SK-N-SH (cell line): ENCODE measurements around the gene SLC7A8. TPM values are rescaled to one million over a fixed set of nuclear protein-coding genes. Genes with fewer than 3 reads are reported as not detected.

ENCODE experiments used
- CTCF ChIA-PET: fragments of 300-600, 350-600 bp; formaldehyde crosslinking; extraction: SDS; loops from one replicate; lab custom pipeline; 2021; lab: Yijun Ruan, JAX
- POLR2A ChIA-PET: fragments of 350-600 bp; sonication (Branson Sonifier 250); formaldehyde crosslinking; extraction: SDS; loops from one replicate; lab custom pipeline; 2020; ENCODE audit warnings: antibody characterized with exemption, inconsistent platforms; lab: Yijun Ruan, JAX
- DNase-seq: peaks from one replicate; pipeline ENCODE4 v3.0.0; 2012
- H2AFZ ChIP-seq: fragments of 200-600 bp; sonication (generic); 2 replicates; pipeline ENCODE4 v1.8.1; 2016; ENCODE audit warnings: antibody characterized with exemption, mild to moderate bottlenecking, low read depth
- H3F3A ChIP-seq: fragments of 200-600 bp; sonication (generic); replicated peaks from 2 replicates; pipeline ENCODE3; 2016; ENCODE audit warnings: antibody characterized with exemption, mild to moderate bottlenecking; ENCODE audit not compliant: insufficient read depth
- H3K27ac ChIP-seq, 2 experiments: fragments of 200-500 bp in 1 of 2; fragments of 200-600 bp in 1 of 2; sonication (Bioruptor generic) in 1 of 2; sonication (generic), shearing (Covaris generic) in 1 of 2; 2 replicates each; pipeline versions ENCODE4 v1.5.1 to v1.6.1; 2014 to 2016; ENCODE audit warnings: low read depth in 2 of 2, inconsistent platforms in 1 of 2, low read length in 1 of 2, mild to moderate bottlenecking in 1 of 2, mixed read lengths in 1 of 2
- H3K27me3 ChIP-seq: fragments of 200-600 bp; sonication (generic), shearing (Covaris generic); 2 replicates; pipeline ENCODE4 v1.6.1; 2016; ENCODE audit warnings: mixed run types; ENCODE audit not compliant: insufficient read depth
- H3K36me3 ChIP-seq, 2 experiments: fragments of 200-500 bp in 1 of 2; fragments of 200-600 bp in 1 of 2; sonication (Bioruptor generic) in 1 of 2; sonication (generic) in 1 of 2; replicated peaks in 1 of 2; 2 replicates each; pipeline versions ENCODE3 to v1.5.1; 2014 to 2016; ENCODE audit warnings: low read length in 1 of 2, mild to moderate bottlenecking in 1 of 2; ENCODE audit not compliant: insufficient read depth in 2 of 2, control insufficient read depth in 1 of 2
- H3K4me1 ChIP-seq, 2 experiments: fragments of 200-500 bp in 1 of 2; fragments of 200-600 bp in 1 of 2; sonication (Bioruptor generic) in 1 of 2; sonication (generic), shearing (Covaris generic) in 1 of 2; 2 replicates each; pipeline versions ENCODE4 v1.5.1 to v1.6.1; 2014 to 2016; ENCODE audit warnings: low read depth in 1 of 2, low read length in 1 of 2, mixed run types in 1 of 2; ENCODE audit not compliant: insufficient read depth in 2 of 2, control insufficient read depth in 1 of 2
- H3K4me2 ChIP-seq: fragments of 200-600 bp; sonication (generic), shearing (Covaris generic); 2 replicates; pipeline ENCODE4 v1.6.1; 2017; ENCODE audit warnings: mixed run types
- H3K4me3 ChIP-seq, 2 experiments: fragments of 200-500 bp in 1 of 2; fragments of 200-600 bp in 1 of 2; sonication (Bioruptor generic) in 1 of 2; sonication (generic), shearing (Covaris generic) in 1 of 2; 2 replicates each; pipeline versions ENCODE4 v1.5.1 to v1.8.1; 2014 to 2016; ENCODE audit warnings: low read depth in 2 of 2, inconsistent platforms in 1 of 2, low read length in 1 of 2, mild to moderate bottlenecking in 1 of 2, mixed read lengths in 1 of 2, moderate library complexity in 1 of 2
- H3K79me2 ChIP-seq: fragments of 200-600 bp; sonication (generic); 2 replicates; pipeline ENCODE4 v1.8.1; 2017; ENCODE audit warnings: mild to moderate bottlenecking; ENCODE audit not compliant: insufficient read depth
- H3K9ac ChIP-seq: fragments of 200-600 bp; sonication (generic); 2 replicates; pipeline ENCODE4 v1.6.1; 2017; ENCODE audit warnings: mixed run types
- H3K9me2 ChIP-seq: fragments of 200-600 bp; sonication (generic); 2 replicates; pipeline ENCODE4 v1.6.1; 2017; ENCODE audit warnings: mixed run types
- H3K9me3 ChIP-seq: fragments of 200-600 bp; sonication (generic); 2 replicates; pipeline ENCODE4 v1.6.1; 2017; ENCODE audit warnings: mixed run types, mild to moderate bottlenecking, moderate library complexity
- H4K20me1 ChIP-seq: fragments of 200-600 bp; sonication (generic); 2 replicates; pipeline ENCODE4 v1.6.1; 2017; ENCODE audit warnings: mild to moderate bottlenecking, mixed run types; ENCODE audit not compliant: insufficient read depth
- CHD2 ChIP-seq: fragments of 150-350 bp; IDR thresholded peaks from 2 replicates; pipeline ENCODE4 v1.6.1; 2018; ENCODE audit warnings: low read length; ENCODE audit not compliant: partially characterized antibody
- ELF1 ChIP-seq: IDR thresholded peaks from 2 replicates; pipeline ENCODE4 v1.4.0; 2012
- EP300 ChIP-seq, 2 experiments: IDR thresholded peaks; 2 replicates each; pipeline versions ENCODE4 v1.4.0 to v1.6.1; 2012; ENCODE audit warnings: borderline replicate concordance in 1 of 2, low read depth in 1 of 2, low read length in 1 of 2
- EZH2phosphoT487 ChIP-seq: fragments of 200-600 bp; sonication (generic); IDR thresholded peaks from 2 replicates; pipeline ENCODE4 v1.6.1; 2017; ENCODE audit warnings: low read depth, mixed run types, mild to moderate bottlenecking, antibody characterized with exemption, moderate library complexity, borderline replicate concordance
- FOSL2 ChIP-seq: IDR thresholded peaks from 2 replicates; pipeline ENCODE4 v1.4.0; 2012; ENCODE audit warnings: low read depth, mild to moderate bottlenecking, moderate library complexity, borderline replicate concordance
- FOXJ3 ChIP-seq: sonication (generic); formaldehyde crosslinking; IDR thresholded peaks from 2 replicates; pipeline ENCODE4 v1.5.1; 2020; ENCODE audit warnings: mild to moderate bottlenecking, missing genetic modification reagents
- GATA2 ChIP-seq: sonication (generic); formaldehyde crosslinking; IDR thresholded peaks from 2 replicates; pipeline ENCODE4 v1.5.0; 2020; ENCODE audit warnings: mild to moderate bottlenecking, missing genetic modification reagents
- IRF3 ChIP-seq: fragments of 150-350 bp; IDR thresholded peaks from 2 replicates; pipeline ENCODE4 v1.6.1; 2016; ENCODE audit warnings: mild to moderate bottlenecking, low read depth, low read length
- JUND ChIP-seq: IDR thresholded peaks from 2 replicates; pipeline ENCODE4 v1.4.0; 2012
- MEF2A ChIP-seq: IDR thresholded peaks from 2 replicates; pipeline ENCODE4 v1.4.0; 2012; ENCODE audit warnings: low read depth, borderline replicate concordance
- MXI1 ChIP-seq: IDR thresholded peaks from 2 replicates; pipeline ENCODE4 v1.6.1; 2012; ENCODE audit warnings: mild to moderate bottlenecking, low read depth, low read length, improper control_type of control experiment
- NFIC ChIP-seq: IDR thresholded peaks from 2 replicates; pipeline ENCODE4 v1.4.0; 2012; ENCODE audit warnings: borderline replicate concordance
- RAD21 ChIP-seq: IDR thresholded peaks from 2 replicates; pipeline ENCODE4 v1.6.1; 2012; ENCODE audit warnings: mild to moderate bottlenecking, low read length
- RFX5 ChIP-seq: IDR thresholded peaks from 2 replicates; pipeline ENCODE4 v1.6.1; 2012; ENCODE audit warnings: mild to moderate bottlenecking, improper control_type of control experiment, low read length
- SIN3A ChIP-seq: IDR thresholded peaks from 2 replicates; pipeline ENCODE4 v1.6.1; 2012; ENCODE audit warnings: low read depth, mild to moderate bottlenecking, low read length, moderate library complexity, borderline replicate concordance
- TCF12 ChIP-seq: IDR thresholded peaks from 2 replicates; pipeline ENCODE4 v1.4.0; 2012
- TEAD4 ChIP-seq: IDR thresholded peaks from 2 replicates; pipeline ENCODE4 v1.4.0; 2012; ENCODE audit warnings: mild to moderate bottlenecking, borderline replicate concordance; ENCODE audit not compliant: insufficient read depth
- YY1 ChIP-seq: IDR thresholded peaks from 2 replicates; pipeline ENCODE4 v1.4.0; 2012; ENCODE audit warnings: low read depth, mild to moderate bottlenecking
- WGBS: methylation state at CpG from one replicate; pipeline ENCODE4 v1.1.6; 2017; ENCODE audit warnings: low lambda C conversion rate; 5-methylcytosine and 5-hydroxymethylcytosine counted together
- polyA plus RNA-seq, 3 experiments: library from polyadenylated mRNA; depleted of rRNA; stranded (reverse); fragments of >200 nt; gene quantifications; 2 replicates each; pipeline ENCODE4 v1.2.3, GENCODE V29; 2012

SLC7A8 gene
- polyA plus RNA-seq, 1 of the 3 experiments (the other 2 are of a cell fraction), result 1.4 TPM

GRCh38 chr14:23145794-23146350 lies 37.6 kb downstream of the SLC7A8 start:
- H3K36me3 ChIP-seq, result no peaks in the 10 kb centered on the region
- no peaks in the 10 kb centered on the region for H3K9me2 ChIP-seq
- peaks cover 7% of the 10 kb centered on the region; the same call in 1 of the 2 replicates for H3K27me3 ChIP-seq
- CTCF ChIA-PET, result interaction anchor here (1.4 kb wide), 1 partner anchor 10 kb away, joined by 3 read pairs; no protein-coding TSS in a partner anchor
- H4K20me1 ChIP-seq, result no peaks in the 10 kb centered on the region
- no peaks in the 10 kb centered on the region for H3F3A ChIP-seq
- no peak overlapping the region for H2AFZ ChIP-seq
- no peak for DNase-seq
- TF ChIP-seq FOSL2 (no peak), JUND (no peak), EP300 (IDR thresholded peaks at IDR 0.05; ENCODE audit: borderline replicate concordance in 1 of 2, low read depth in 1 of 2, low read length in 1 of 2) (no peak), RFX5 (no peak), FOXJ3 (CRISPR knock-in tag) (no peak)
- 50% methylated on average over 4 of the region's 4 CpGs for WGBS
- H3K4me1 ChIP-seq, result no peaks in the 10 kb centered on the region; a peak in 1 of 4 replicates
- POLR2A ChIA-PET, result no interaction called here
- H3K4me3 ChIP-seq, result no peak overlapping the region
- H3K9ac ChIP-seq, result no peak overlapping the region
- no peak overlapping the region for H3K4me2 ChIP-seq
- H3K9me3 ChIP-seq, result no peaks in the 10 kb centered on the region
- H3K27ac ChIP-seq, result no peak overlapping the region
- no peaks in the 10 kb centered on the region for H3K79me2 ChIP-seq

GRCh38 chr14:23143911-23144310 lies 39.5 kb downstream of the SLC7A8 start:
- Histone ChIP-seq H3K4me2 (no peak overlapping the region), H3K79me2 (no peaks in the 10 kb centered on the region), H3K27me3 (no peaks in the 10 kb centered on the region; the same call in 1 of the 2 replicates), H3K9me3 (no peaks in the 10 kb centered on the region), H3K4me3 (no peak overlapping the region), H3F3A (no peaks in the 10 kb centered on the region), H3K27ac (no peak overlapping the region), H3K9ac (no peak overlapping the region), H4K20me1 (no peaks in the 10 kb centered on the region), H3K36me3 (no peaks in the 10 kb centered on the region), H3K9me2 (no peaks in the 10 kb centered on the region), H3K4me1 (no peaks in the 10 kb centered on the region; a peak in 1 of 4 replicates), H2AFZ (no peak overlapping the region)
- DNase-seq, result no peak
- TF ChIP-seq NFIC, result no peak
- no peak for TF ChIP-seq IRF3
- TF ChIP-seq FOSL2, result no peak
- no peak for TF ChIP-seq YY1
- no peak for TF ChIP-seq CHD2
- no peak for TF ChIP-seq MEF2A
- TF ChIP-seq RAD21, result no peak
- no peak for TF ChIP-seq EZH2phosphoT487
- no peak for TF ChIP-seq TCF12
- no peak for TF ChIP-seq ELF1
- TF ChIP-seq TEAD4, result no peak
- TF ChIP-seq SIN3A, result no peak
- no peak for TF ChIP-seq GATA2
- TF ChIP-seq MXI1, result no peak
- ChIA-PET POLR2A (no interaction called here), CTCF (interaction anchor here (3.2 kb wide), 1 partner anchor 23 kb away, joined by 28 read pairs; no protein-coding TSS in a partner anchor)
- 35% methylated on average over 1 of the region's 1 CpG for WGBS
